Mesothelial cell of epicardium (in vitro differentiated cells): ENCODE data around the gene DRD3. TPM values are rescaled to one million over a fixed set of nuclear protein-coding genes. Genes with fewer than 3 reads are reported as not detected.

Source experiments
- DNase-seq, 2 experiments: peaks; one replicate each; pipeline ENCODE4 v3.0.0; 2021; ENCODE audit warnings: low spot score in 2 of 2; ENCODE audit not compliant: unreplicated experiment in 2 of 2
- H3K27ac Mint-ChIP-seq: 2 replicates; pipeline ENCODE4 v1.8.0; 2021; ENCODE audit warnings: mixed read lengths
- H3K27me3 Mint-ChIP-seq: 2 replicates; pipeline ENCODE4 v1.8.0; 2021; ENCODE audit warnings: low read depth, mixed read lengths
- H3K36me3 Mint-ChIP-seq: 2 replicates; pipeline ENCODE4 v1.8.0; 2021; ENCODE audit warnings: mixed read lengths
- H3K4me1 Mint-ChIP-seq: 2 replicates; pipeline ENCODE4 v1.8.0; 2021; ENCODE audit warnings: mixed read lengths
- H3K4me3 Mint-ChIP-seq: 2 replicates; pipeline ENCODE4 v1.8.0; 2021; ENCODE audit warnings: mild to moderate bottlenecking, moderate library complexity, mixed read lengths
- H3K9me3 Mint-ChIP-seq: 2 replicates; pipeline ENCODE4 v1.8.0; 2021; ENCODE audit warnings: mixed read lengths
- CTCF ChIP-seq: fragments of 200-600 bp; sonication (generic); IDR thresholded peaks from one replicate; pipeline ENCODE4 v1.5.0; 2021; ENCODE audit warnings: antibody characterized with exemption; ENCODE audit not compliant: unreplicated experiment
- total RNA-seq: library from RNA; stranded (reverse); gene quantifications from 3 replicates; pipeline ENCODE4 v1.2.1, GENCODE V29; 2021

Gene DRD3
- total RNA-seq, 1 donor from 2014 or later: not detected

- Mint-ChIP-seq H3K9me3 (no peaks in the 10 kb centered on the region), H3K27me3 (peaks cover 37% of the 10 kb centered on the region), H3K4me3 (no peak overlapping the region), H3K27ac (no peak overlapping the region), H3K36me3 (no peaks in the 10 kb centered on the region), H3K4me1 (peaks cover 1% of the 10 kb centered on the region)
- DNase-seq: no peak
- TF ChIP-seq CTCF: no peak
Measured at GRCh38 chr3:114157321-114157720, 21.5 kb downstream of the DRD3 start.

- H3K27me3 Mint-ChIP-seq: peaks cover 32% of the 10 kb centered on the region
- no peak overlapping the region for H3K27ac Mint-ChIP-seq
Measured at GRCh38 chr3:114155370-114155821, 23.5 kb downstream of the DRD3 start.

GRCh38 chr3:114154321-114154821 lies 24.5 kb downstream of the DRD3 start:
- no peaks in the 10 kb centered on the region for H3K9me3 Mint-ChIP-seq
- no peak for TF ChIP-seq CTCF
- no peaks in the 10 kb centered on the region for H3K36me3 Mint-ChIP-seq
- H3K4me3 Mint-ChIP-seq: no peak overlapping the region
- H3K27me3 Mint-ChIP-seq: peaks cover 24% of the 10 kb centered on the region
- H3K27ac Mint-ChIP-seq: no peak overlapping the region
- no peak for DNase-seq
- peaks cover 6% of the 10 kb centered on the region for H3K4me1 Mint-ChIP-seq

More at GRCh38 chr3:114155370-114155821, 23.5 kb downstream of the DRD3 start:
- H3K9me3 Mint-ChIP-seq: no peaks in the 10 kb centered on the region
- H3K4me3 Mint-ChIP-seq: no peak overlapping the region
- H3K4me1 Mint-ChIP-seq: peaks cover 6% of the 10 kb centered on the region
- no peak for DNase-seq
- peak; percentile 20 for TF ChIP-seq CTCF
- no peaks in the 10 kb centered on the region for H3K36me3 Mint-ChIP-seq

- DNase-seq: peak; percentile 58 to 85
- H3K9me3 Mint-ChIP-seq: no peaks in the 10 kb centered on the region
- H3K27me3 Mint-ChIP-seq: peaks cover 14% of the 10 kb centered on the region
- no peaks in the 10 kb centered on the region for H3K36me3 Mint-ChIP-seq
- no peak overlapping the region for H3K27ac Mint-ChIP-seq
- peaks cover 8% of the 10 kb centered on the region for H3K4me1 Mint-ChIP-seq
- TF ChIP-seq CTCF: peak; percentile 82
- H3K4me3 Mint-ChIP-seq: peak overlapping the region; percentile 52
Measured at GRCh38 chr3:114152519-114153151, 26.2 kb downstream of the DRD3 start.

- DNase-seq: no peak
- H3K4me1 Mint-ChIP-seq: peaks cover 8% of the 10 kb centered on the region
- H3K4me3 Mint-ChIP-seq: no peak overlapping the region
- no peaks in the 10 kb centered on the region for H3K9me3 Mint-ChIP-seq
- H3K27ac Mint-ChIP-seq: no peak overlapping the region
- H3K27me3 Mint-ChIP-seq: peaks cover 5% of the 10 kb centered on the region
- H3K36me3 Mint-ChIP-seq: no peaks in the 10 kb centered on the region
- no peak for TF ChIP-seq CTCF
Measured at GRCh38 chr3:114151091-114151490, 27.8 kb downstream of the DRD3 start.
